DMS79 treated with DMSO at 0.1 percent for 48 hours (cell line): Measurements from ENCODE around the gene PPP1R16B.
"Not testable (repeated sequence)": the region's sequence is repeated elsewhere in the genome, so short reads cannot be mapped to it uniquely, and the experiment has no call there.

Experiments
- DNase-seq: peaks from one replicate; lab custom pipeline; 2025; lab: John Stamatoyannopoulos, UW

PPP1R16B gene

GRCh38 chr20:38791940-38792339 lies 13.6 kb upstream of the PPP1R16B start:
- DNase-seq = no peak

DNA sequence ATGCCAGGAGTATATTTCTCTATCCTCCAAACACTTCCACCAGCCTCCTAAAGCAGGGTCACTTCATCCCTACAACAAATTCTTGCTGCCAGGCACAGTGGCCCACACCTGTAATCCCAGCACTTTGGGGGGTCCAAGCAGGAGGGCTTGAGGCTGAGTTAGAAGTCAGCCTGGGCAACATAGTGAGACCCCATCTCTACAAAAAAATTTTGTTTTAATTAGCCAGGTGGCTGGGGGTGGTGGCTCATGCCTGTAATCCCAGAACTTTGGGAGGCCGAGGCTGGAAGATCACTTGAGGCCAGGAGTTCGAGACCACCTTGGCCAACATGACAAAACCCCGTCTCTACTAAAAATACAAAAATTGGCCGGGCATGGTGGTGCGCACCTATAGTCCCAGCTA lies 11.4 kb upstream of the PPP1R16B start:
- not testable (repeated sequence) for DNase-seq

GRCh38 chr20:38798266-38798665 lies 7.2 kb upstream of the PPP1R16B start:
- DNase-seq = no peak

DNA sequence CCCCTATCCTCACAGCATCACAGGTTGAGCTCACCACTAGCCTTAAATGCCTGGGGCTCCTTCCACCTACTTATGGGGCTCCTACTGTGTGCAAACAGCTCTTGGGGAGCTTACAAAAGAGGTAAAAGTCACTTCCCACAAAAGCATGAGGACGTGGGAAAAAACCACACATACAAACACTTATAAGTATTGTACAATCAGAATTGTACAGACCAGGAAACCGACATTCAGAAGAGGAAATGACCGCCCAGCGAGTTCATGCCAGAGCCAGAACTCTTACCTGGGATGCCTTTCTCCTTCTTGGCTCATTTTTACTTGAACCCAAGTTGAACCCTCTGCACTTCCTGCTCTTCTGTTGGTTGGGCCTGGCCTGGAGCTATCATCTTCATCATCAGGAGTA lies 6.3 kb upstream of the PPP1R16B start:
- no peak for DNase-seq

- DNase-seq = no peak
Observed at GRCh38 chr20:38800882-38801281, 4.6 kb upstream of the PPP1R16B start.

DNA sequence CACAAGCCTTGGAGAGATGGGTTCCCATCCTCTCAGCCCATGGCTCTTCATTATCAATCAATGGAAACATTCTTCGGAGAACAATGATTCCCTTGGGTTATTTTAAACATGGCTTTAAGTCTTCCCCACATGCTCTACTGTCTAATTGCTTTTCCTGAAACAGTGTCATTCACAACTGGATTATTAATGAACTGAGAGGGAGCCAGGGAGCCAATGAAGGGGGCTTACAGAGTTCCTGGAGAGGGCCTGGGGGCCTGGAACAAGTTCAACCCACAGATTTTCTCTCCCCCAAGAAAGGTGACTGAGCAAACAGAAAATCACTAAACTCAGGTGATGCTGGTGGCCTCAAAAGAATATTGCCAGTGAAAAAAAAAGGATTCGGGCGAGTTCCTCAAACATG lies 1.3 kb upstream of the PPP1R16B start:
- no peak for DNase-seq

GRCh38 chr20:38804682-38805501 lies 605 bp upstream of the PPP1R16B start:
- no peak for DNase-seq

DNA sequence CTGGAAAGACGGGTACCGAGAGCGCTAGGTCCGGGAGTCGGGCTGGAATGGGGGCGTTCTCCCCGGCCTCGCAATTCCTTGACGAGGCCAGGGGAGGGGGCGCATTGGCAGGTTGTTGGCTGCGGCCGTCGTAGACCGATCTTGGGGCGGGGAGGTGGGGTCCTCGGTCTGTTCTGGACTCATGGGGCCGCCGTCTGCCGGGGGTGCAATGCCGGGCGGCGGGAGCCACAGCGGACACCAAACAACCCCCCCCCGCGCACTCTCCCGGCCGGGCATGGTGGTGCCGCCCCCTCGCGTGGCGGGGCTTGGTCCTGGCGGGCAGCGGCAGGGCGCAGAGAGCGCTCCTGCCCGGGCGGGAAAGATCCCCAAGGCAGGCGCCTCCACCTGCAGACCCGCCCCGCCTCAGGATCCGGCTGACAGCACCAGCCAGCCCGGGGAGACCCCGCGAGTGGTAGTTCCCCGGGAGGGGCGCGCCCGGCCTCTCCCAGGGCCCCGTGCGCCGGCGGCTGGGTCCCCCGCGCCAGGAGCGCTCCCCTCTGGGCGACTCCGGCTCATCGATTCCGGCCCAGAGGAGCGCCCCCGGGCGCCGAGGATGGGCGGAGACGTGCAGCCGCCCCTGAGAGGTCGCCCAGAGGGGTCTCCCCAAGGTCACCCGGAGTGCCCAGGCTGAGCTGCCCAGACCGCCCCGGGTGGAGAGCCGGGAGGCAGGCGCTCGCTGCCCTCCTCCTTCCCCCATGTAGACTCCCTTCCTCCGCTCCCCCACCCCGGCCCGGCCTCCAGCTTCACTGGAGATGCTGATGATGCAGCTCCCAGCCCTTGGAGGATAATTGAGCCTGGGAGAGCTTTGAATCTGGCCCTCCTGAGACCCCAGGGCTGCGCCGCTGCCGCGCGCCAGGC lies 709 bp downstream of the PPP1R16B start:
- DNase-seq = no peak

- peak; percentile 27 for DNase-seq
Observed at GRCh38 chr20:38806855-38807655, 1.6 kb downstream of the PPP1R16B start.

- DNase-seq = no peak
Observed at GRCh38 chr20:38809942-38810341, 4.4 kb downstream of the PPP1R16B start.

- no peak for DNase-seq
Observed at GRCh38 chr20:38810926-38811630, 5.6 kb downstream of the PPP1R16B start.

DNA sequence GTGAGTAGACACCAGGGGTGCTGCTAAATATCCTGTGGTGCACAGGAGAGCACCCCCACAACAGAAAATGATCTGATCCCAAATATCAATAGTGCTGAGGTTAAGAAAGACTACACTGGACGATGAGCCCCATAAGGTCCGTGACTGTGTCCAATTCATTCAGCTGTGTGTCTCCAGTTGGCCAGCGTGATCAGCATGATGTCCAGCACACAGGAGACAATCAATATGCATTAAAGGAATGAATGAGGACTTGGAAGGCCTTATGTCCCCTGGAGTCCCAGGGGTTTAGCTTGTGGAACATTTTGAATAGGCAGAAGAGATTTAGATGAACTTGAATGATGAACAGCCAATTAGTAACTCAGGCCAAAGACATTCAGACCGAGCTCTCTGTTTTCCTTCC lies 6.3 kb downstream of the PPP1R16B start:
- DNase-seq = no peak

DNA sequence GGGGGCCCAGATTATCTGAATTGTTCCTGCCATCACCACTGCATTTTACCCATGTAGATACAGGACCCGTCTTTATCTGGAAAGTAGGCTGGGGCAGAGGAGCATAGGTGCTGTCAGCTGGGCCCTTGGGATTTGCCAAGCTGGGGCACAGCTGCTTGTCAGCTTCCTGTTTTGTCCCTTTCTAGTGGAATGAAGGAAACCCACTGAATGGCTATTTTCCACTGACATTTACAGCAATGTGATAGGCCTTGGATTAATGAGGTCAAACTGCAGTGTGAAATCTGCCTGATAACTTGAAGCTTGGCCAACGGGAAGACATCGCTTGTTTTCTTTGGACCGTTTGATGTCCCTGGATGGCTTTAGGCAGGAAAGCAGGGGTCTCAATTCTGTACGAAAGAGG lies 6.7 kb downstream of the PPP1R16B start:
- DNase-seq = no peak

- no peak for DNase-seq
Observed at GRCh38 chr20:38812709-38813573, 7.4 kb downstream of the PPP1R16B start.

GRCh38 chr20:38813574-38813962 lies 8.1 kb downstream of the PPP1R16B start:
- not testable (repeated sequence) for DNase-seq

DNA sequence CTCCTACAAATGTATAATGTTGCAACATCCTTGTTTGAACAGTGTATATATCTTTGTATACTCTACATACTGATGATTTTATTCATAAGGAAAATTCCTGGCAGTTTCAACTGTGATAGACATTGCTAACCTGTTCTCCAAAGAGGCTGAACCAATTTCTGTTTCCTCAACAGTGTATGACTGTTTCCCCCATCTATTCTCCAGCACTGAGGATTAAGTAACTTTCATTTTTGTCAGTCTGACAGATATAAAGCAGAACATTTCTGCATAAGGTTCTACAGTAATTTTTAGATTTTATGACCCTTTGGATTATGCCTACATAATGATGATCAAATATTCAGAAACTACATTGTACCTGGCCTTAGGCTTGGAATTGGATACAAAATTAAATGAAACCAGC lies 9.9 kb downstream of the PPP1R16B start:
- DNase-seq = no peak

- no peak for DNase-seq
Observed at GRCh38 chr20:38818113-38819065, 12.9 kb downstream of the PPP1R16B start.

GRCh38 chr20:38825571-38825900 lies 20.0 kb downstream of the PPP1R16B start:
- no peak for DNase-seq

GRCh38 chr20:38825901-38826625 lies 20.6 kb downstream of the PPP1R16B start:
- DNase-seq = peak; percentile 56
